ENCODE results near the gene CYB5R3. TPM values are rescaled to one million over a fixed set of nuclear protein-coding genes. Genes with fewer than 3 reads are reported as not detected.

CYB5R3 gene
- 428 TPM for total RNA-seq
- long read RNA-seq, transcript CYB5R3-205 (9 exons, 2,153 nt), result minor isoform, 10 of 1,001 reads
- long read RNA-seq, transcript CYB5R3-201 (9 exons, 2,124 nt), result major isoform, 770 of 1,001 reads
- long read RNA-seq, transcript CYB5R3-204 (8 exons, 1,849 nt), result minor isoform, 45 of 1,001 reads
- long read RNA-seq, partial matches to known transcripts, result 39 of 1,001 reads
- long read RNA-seq, other reads (novel, unspliced or antisense), result 134 of 1,001 reads

- intact Hi-C loops (cut with DNase I), result no loop called here
- DNase-seq (ENCODE audit: low spot score), result peak; percentile 95
Observed at GRCh38 chr22:42649246-42650099, at the start of gene CYB5R3. Gene CYB5R3 (minus strand): TSS chr22:42649392. CDS start chr22:42649315, 77 bp downstream.

- peak; percentile 93 for DNase-seq (ENCODE audit: low spot score)
- intact Hi-C loops (cut with DNase I), result loop anchor here (1.0 kb wide), 1 partner anchor 49 kb away; no protein-coding TSS in a partner anchor
Observed at GRCh38 chr22:42697542-42698013, 48.4 kb upstream of the CYB5R3 start.

GRCh38 chr22:42696331-42696967, 47.3 kb upstream of the CYB5R3 start:
- intact Hi-C loops (cut with DNase I), result no loop called here
- DNase-seq (ENCODE audit: low spot score), result peak; percentile 38

- intact Hi-C loops (cut with DNase I), result no loop called here
- peak; percentile 84 for DNase-seq (ENCODE audit: low spot score)
Observed at GRCh38 chr22:42695294-42695693, 46.1 kb upstream of the CYB5R3 start.

GRCh38 chr22:42693763-42694683, 44.8 kb upstream of the CYB5R3 start:
- DNase-seq (ENCODE audit: low spot score), result peak; percentile 71
- intact Hi-C loops (cut with DNase I), result no loop called here

GRCh38 chr22:42693055-42693762, 44.0 kb upstream of the CYB5R3 start:
- peak; percentile 55 for DNase-seq (ENCODE audit: low spot score)

GRCh38 chr22:42692239-42693054, 43.3 kb upstream of the CYB5R3 start:
- intact Hi-C loops (cut with DNase I), result no loop called here

More at GRCh38 chr22:42693055-42693762, 44.0 kb upstream of the CYB5R3 start:
- intact Hi-C loops (cut with DNase I), result no loop called here

GRCh38 chr22:42691440-42691839, 42.2 kb upstream of the CYB5R3 start:
- peak; percentile 74 for DNase-seq (ENCODE audit: low spot score)
- intact Hi-C loops (cut with DNase I), result no loop called here

More at GRCh38 chr22:42692239-42693054, 43.3 kb upstream of the CYB5R3 start:
- peak; percentile 70 for DNase-seq (ENCODE audit: low spot score)

GRCh38 chr22:42688241-42689211, 39.3 kb upstream of the CYB5R3 start:
- DNase-seq (ENCODE audit: low spot score), result peak; percentile 92
- intact Hi-C loops (cut with DNase I), result loop anchor here (2.0 kb wide), 1 partner anchor 28 kb away; no protein-coding TSS in a partner anchor

- peak; percentile 66 for DNase-seq (ENCODE audit: low spot score)
Observed at GRCh38 chr22:42686756-42687491, 37.7 kb upstream of the CYB5R3 start.

GRCh38 chr22:42685941-42686653, 36.9 kb upstream of the CYB5R3 start:
- intact Hi-C loops (cut with DNase I), result loop anchor here (2.0 kb wide), 1 partner anchor 41 kb away; no protein-coding TSS in a partner anchor
- DNase-seq (ENCODE audit: low spot score), result peak; percentile 89

More at GRCh38 chr22:42686756-42687491, 37.7 kb upstream of the CYB5R3 start:
- intact Hi-C loops (cut with DNase I), result loop anchor here (2.0 kb wide), 1 partner anchor 42 kb away; no protein-coding TSS in a partner anchor

- DNase-seq (ENCODE audit: low spot score), result no peak
- intact Hi-C loops (cut with DNase I), result no loop called here
Observed at GRCh38 chr22:42684462-42685195, 35.4 kb upstream of the CYB5R3 start.

GRCh38 chr22:42683578-42684283, 34.5 kb upstream of the CYB5R3 start:
- intact Hi-C loops (cut with DNase I), result no loop called here
- DNase-seq (ENCODE audit: low spot score), result no peak

All from cardiac septum (tissue), 1 donor.